B cell (primary cell): ENCODE measurements around the gene CYB561D1. TPM values are rescaled to one million over a fixed set of nuclear protein-coding genes. Genes with fewer than 3 reads are reported as not detected.

Source experiments
- ATAC-seq: fragments of 200-7000 bp; cut with Tn5 transposase; one replicate; pipeline ENCODE4 v1.10.0; 2021; ENCODE audit warnings: low read depth, mild to moderate bottlenecking, moderate number of reproducible peaks, moderate library complexity
- CTCF ChIA-PET: fragments of 350-600 bp; sonication (Branson Sonifier 250); formaldehyde crosslinking; loops from one replicate; lab custom pipeline; 2021; ENCODE audit warnings: antibody characterized with exemption, inconsistent platforms; lab: Charles Lee
- POLR2A ChIA-PET: fragments of 350-600 bp; sonication (Branson Sonifier 250); formaldehyde crosslinking; loops from one replicate; lab custom pipeline; 2021; ENCODE audit warnings: antibody characterized with exemption; lab: Charles Lee
- DNase-seq: peaks from one replicate; pipeline ENCODE4 v3.0.0; 2013
- H2AFZ ChIP-seq: 2 replicates; pipeline ENCODE4 v1.6.1; 2012; ENCODE audit warnings: mild to moderate bottlenecking, low read depth, low read length; ENCODE audit not compliant: insufficient read depth, poor library complexity, severe bottlenecking
- H3K27ac ChIP-seq, 2 donors: 1 replicate in 1 of 2; 2 replicates in 1 of 2; pipeline ENCODE4 v1.5.1; 2012 to 2013; ENCODE audit warnings: low read length in 2 of 2, mild to moderate bottlenecking in 2 of 2, moderate library complexity in 1 of 2
- H3K27me3 ChIP-seq, 4 experiments: fragments of 200-600 bp in 1 of 4; sonication (generic) in 1 of 4; replicated peaks in 1 of 4; 1 replicate in 2 of 4; 2 replicates in 2 of 4; pipeline versions ENCODE4 v1.6.1 to v1.7.0; 2013 to 2016; ENCODE audit warnings: low read length in 3 of 4, mild to moderate bottlenecking in 2 of 4, mixed read lengths in 1 of 4, moderate library complexity in 1 of 4; ENCODE audit not compliant: insufficient read depth in 4 of 4, control insufficient read depth in 3 of 4; ENCODE audit errors: control extremely low read depth in 1 of 4
- H3K36me3 ChIP-seq, 2 experiments: replicated peaks in 1 of 2; 1 replicate in 1 of 2; 2 replicates in 1 of 2; pipeline versions ENCODE4 v1.6.1 to v1.7.1; 2013; ENCODE audit warnings: low read length in 1 of 2; ENCODE audit not compliant: insufficient read depth in 2 of 2, control insufficient read depth in 1 of 2; ENCODE audit errors: control extremely low read depth in 1 of 2, extremely low read depth in 1 of 2
- H3K4me1 ChIP-seq, 2 donors: fragments of 200-600 bp in 1 of 2; sonication (generic) in 1 of 2; 1 replicate in 1 of 2; 2 replicates in 1 of 2; pipeline versions ENCODE4 v1.5.1 to v1.6.1; 2013 to 2017; ENCODE audit warnings: low read length in 2 of 2; ENCODE audit not compliant: control insufficient read depth in 2 of 2, insufficient read depth in 2 of 2
- H3K4me2 ChIP-seq: replicated peaks from 2 replicates; pipeline ENCODE3; 2012; ENCODE audit warnings: mild to moderate bottlenecking, low read depth, low read length; ENCODE audit not compliant: poor library complexity, severe bottlenecking
- H3K4me3 ChIP-seq, 5 experiments: fragments of 200-600 bp in 1 of 5; sonication (generic) in 1 of 5; 1 replicate in 3 of 5; 2 replicates in 2 of 5; pipeline versions ENCODE4 v1.5.1 to v1.7.0; 2011 to 2016; ENCODE audit warnings: low read length in 4 of 5, mild to moderate bottlenecking in 4 of 5, low read depth in 2 of 5, control low read depth in 1 of 5, moderate library complexity in 1 of 5; ENCODE audit not compliant: insufficient read depth in 1 of 5; ENCODE audit errors: control extremely low read depth in 1 of 5, extremely low read depth in 1 of 5
- H3K79me2 ChIP-seq: fragments of 200-600 bp; sonication (generic); one replicate; pipeline ENCODE4 v1.6.0; 2016; ENCODE audit warnings: low read length; ENCODE audit not compliant: control insufficient read depth, insufficient read depth
- H3K9ac ChIP-seq: fragments of 200-600 bp; sonication (generic); 2 replicates; pipeline ENCODE4 v1.6.1; 2017; ENCODE audit warnings: mild to moderate bottlenecking, low read length, moderate library complexity
- H3K9me3 ChIP-seq, 3 donors: one replicate each; pipeline versions ENCODE4 v1.6.1 to v1.7.1; 2013; ENCODE audit warnings: low read length in 2 of 3; ENCODE audit not compliant: control insufficient read depth in 2 of 3, insufficient read depth in 1 of 3; ENCODE audit errors: control extremely low read depth in 1 of 3
- H4K20me1 ChIP-seq: 2 replicates; pipeline ENCODE4 v1.6.0; 2012; ENCODE audit warnings: mild to moderate bottlenecking, low read length; ENCODE audit not compliant: insufficient read depth, control insufficient read depth, poor library complexity, severe bottlenecking
- H3K27ac Mint-ChIP-seq: one replicate; pipeline ENCODE4 v1.8.0; 2021; ENCODE audit warnings: mixed read lengths
- H3K27me3 Mint-ChIP-seq: one replicate; pipeline ENCODE4 v1.8.0; 2021; ENCODE audit warnings: mixed read lengths
- H3K4me1 Mint-ChIP-seq: one replicate; pipeline ENCODE4 v1.8.0; 2021; ENCODE audit warnings: mixed read lengths
- H3K4me3 Mint-ChIP-seq: one replicate; pipeline ENCODE4 v1.8.0; 2021; ENCODE audit warnings: mixed read lengths
- H3K9me3 Mint-ChIP-seq: one replicate; pipeline ENCODE4 v1.8.0; 2022; ENCODE audit warnings: mixed read lengths; ENCODE audit not compliant: insufficient read depth
- CTCF ChIP-seq: fragments of 200-600 bp; IDR thresholded peaks from one replicate; pipeline ENCODE4 v1.8.0; 2022; ENCODE audit warnings: antibody characterized with exemption, mild to moderate bottlenecking
- EZH2 ChIP-seq: IDR thresholded peaks from 2 replicates; pipeline ENCODE4 v1.6.1; 2012; ENCODE audit warnings: borderline replicate concordance, low read depth, mild to moderate bottlenecking, moderate library complexity, low read length; ENCODE audit not compliant: insufficient read depth, poor library complexity, severe bottlenecking
- WGBS: methylation state at CpG from one replicate; pipeline ENCODE4 v1.1.5; 2013; ENCODE audit warnings: missing lambda C conversion rate; ENCODE audit not compliant: insufficient coverage; 5-methylcytosine and 5-hydroxymethylcytosine counted together
- intact Hi-C: fragments of 100-400 bp; cut with micrococcal nuclease; formaldehyde crosslinking; loops from one replicate; pipeline ENCODE4 v1.10.0; 2022
- polyA plus RNA-seq: library from polyadenylated mRNA; depleted of rRNA; stranded (reverse); fragments of >200 nt; gene quantifications from 2 replicates; pipeline ENCODE4 v1.2.3, GENCODE V29; 2012
- total RNA-seq, 2 donors: library from RNA; stranded (reverse); fragments of 120-200 nt in 1 of 2; gene quantifications; 1 replicate in 1 of 2; 2 replicates in 1 of 2; pipeline versions ENCODE4 v1.2.3 to v1.2.4, GENCODE V29; 2013 to 2022

The CYB561D1 gene
- total and polyA plus RNA-seq, 2 donors (not counting 1 experiment from before 2014, with no cell fraction given): 16.1 to 28.0 TPM

GRCh38 chr1:109490029-109490933, 3.6 kb upstream of the CYB561D1 start:
- ChIA-PET POLR2A (interaction anchor here (1.1 kb wide), 1 partner anchor 42 kb away, joined by 19 read pairs; no protein-coding TSS in a partner anchor), CTCF (interaction anchor here (0.6 to 37.9 kb wide), 26 partner anchors 8 to 873 kb away, joined by 3 to 926 read pairs (median 4); partner anchors contain the start of genes AHCYL1, AMIGO1, GNAI3 and GPR61)
- Histone ChIP-seq H3K27me3 (no peaks in the 10 kb centered on the region), H2AFZ (no peak overlapping the region), H4K20me1 (peaks cover 10% of the 10 kb centered on the region), H3K4me1 (peaks cover 11 to 26% of the 10 kb centered on the region in 2 donors), H3K36me3 (peaks cover 0 to 27% of the 10 kb centered on the region in 2 experiments), H3K4me2 (no peak overlapping the region), H3K4me3 (no peak overlapping the region), H3K9ac (no peak overlapping the region), H3K9me3 (no peaks in the 10 kb centered on the region), H3K27ac (no peak overlapping the region), H3K79me2 (peaks cover 32% of the 10 kb centered on the region)
- Mint-ChIP-seq H3K4me1 (peaks cover 22% of the 10 kb centered on the region), H3K27ac (peak overlapping the region; percentile 37), H3K4me3 (no peak overlapping the region), H3K9me3 (no peaks in the 10 kb centered on the region), H3K27me3 (no peaks in the 10 kb centered on the region)
- DNase-seq: peak; percentile 76
- ATAC-seq: peak; percentile 46
- no peak for TF ChIP-seq EZH2
- TF ChIP-seq CTCF: peak; percentile 81
- intact Hi-C loops: loop anchor here (1.0 to 5.0 kb wide), 3 partner anchors 42 to 497 kb away; no protein-coding TSS in a partner anchor
- 100% methylated on average over 8 of the region's 11 CpGs for WGBS
